ENCODE measurements around the gene RYR1.

Gene RYR1

DNA sequence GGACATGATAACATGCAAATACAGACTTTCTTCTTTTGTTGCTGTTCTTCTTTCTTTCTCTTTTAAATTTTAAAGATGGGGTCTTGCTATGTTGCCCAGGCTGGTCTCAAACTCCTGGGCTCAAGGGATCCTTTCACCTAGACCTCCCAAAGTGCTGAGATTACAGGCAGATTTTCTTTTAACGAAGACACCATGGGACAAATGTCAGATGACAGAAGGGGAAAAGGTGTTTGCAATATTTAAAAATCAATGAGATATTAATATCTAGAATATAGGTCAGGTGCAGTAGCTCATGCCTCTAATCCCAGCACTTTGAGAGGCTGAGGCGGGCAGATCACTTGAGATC is 3.7 kb upstream of the RYR1 start:
- WGBS, 2 experiments (ENCODE audit: insufficient coverage in 2 of 2), result 100% methylated on average over 1 of the region's 2 CpGs; no CpG with 5 or more reads in 1 of the 2 experiments
- H3K27ac ChIP-seq (ENCODE audit: low read depth, low read length, severe bottlenecking), result no peak overlapping the region
- H3K9me3 ChIP-seq (ENCODE audit: control insufficient read depth, low read length), result no peaks in the 10 kb centered on the region
- H3K4me3 ChIP-seq (ENCODE audit: extremely low read depth, insufficient read depth, low read length, poor library complexity, severe bottlenecking), result no peak overlapping the region
- H3K36me3 ChIP-seq (ENCODE audit: control insufficient read depth, insufficient read depth, low read length), result no peaks in the 10 kb centered on the region
- peaks cover 10% of the 10 kb centered on the region for H3K4me1 ChIP-seq (ENCODE audit: control insufficient read depth, insufficient read depth, low read length, poor library complexity, severe bottlenecking)

DNA sequence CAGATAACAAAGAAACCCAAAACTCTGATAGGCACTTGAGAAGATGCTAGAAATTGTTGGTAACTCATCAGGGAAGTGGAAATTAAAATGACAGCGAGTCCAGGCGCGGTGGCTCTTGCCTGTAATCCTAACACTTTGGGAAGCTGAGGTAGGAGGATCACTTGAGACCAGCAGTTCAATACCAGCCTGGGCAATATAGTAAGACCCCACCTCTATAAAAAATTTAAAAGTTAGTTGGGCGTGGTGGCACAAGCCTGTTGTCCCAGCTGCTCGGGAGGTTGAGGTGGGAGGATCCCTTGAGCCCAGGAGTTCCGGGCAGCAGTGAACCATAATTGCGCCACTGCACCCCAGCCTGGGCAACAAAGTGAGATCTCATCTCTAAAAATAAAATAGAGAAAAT is 2.6 kb upstream of the RYR1 start:
- H3K4me3 ChIP-seq (ENCODE audit: extremely low read depth, insufficient read depth, low read length, poor library complexity, severe bottlenecking), result no peak overlapping the region
- peaks cover 6% of the 10 kb centered on the region for H3K4me1 ChIP-seq (ENCODE audit: control insufficient read depth, insufficient read depth, low read length, poor library complexity, severe bottlenecking)
- no peaks in the 10 kb centered on the region for H3K36me3 ChIP-seq (ENCODE audit: control insufficient read depth, insufficient read depth, low read length)
- H3K27ac ChIP-seq (ENCODE audit: low read depth, low read length, severe bottlenecking), result no peak overlapping the region
- 83 to 96% methylated on average over 5 to 6 of the region's 7 CpGs for WGBS, 2 experiments (ENCODE audit: insufficient coverage in 2 of 2)
- no peaks in the 10 kb centered on the region for H3K9me3 ChIP-seq (ENCODE audit: control insufficient read depth, low read length)

DNA sequence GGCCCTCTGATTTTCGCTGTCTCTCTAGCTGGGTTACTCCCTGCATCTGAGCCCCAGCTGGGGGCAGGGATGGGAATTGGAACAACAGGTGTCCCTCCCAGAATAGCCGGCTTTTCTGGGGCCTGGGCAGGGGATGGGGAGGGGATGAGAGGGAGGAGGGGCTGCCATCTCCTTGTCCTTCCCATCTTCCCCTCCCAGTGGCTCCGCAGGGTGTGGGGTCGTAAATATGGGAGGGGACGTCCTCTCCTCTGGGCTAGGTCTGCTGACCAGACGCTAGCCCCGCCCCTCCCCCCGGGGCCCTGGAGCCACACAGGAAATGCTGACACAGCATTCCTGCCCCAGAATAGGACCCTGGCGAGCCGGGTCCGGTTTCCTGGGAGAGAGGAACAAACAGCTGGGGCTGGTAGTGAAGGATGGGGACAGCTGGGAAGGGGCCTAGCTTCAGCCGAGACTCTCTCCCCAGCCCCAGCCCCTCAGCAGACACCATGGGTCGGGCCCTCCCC is 1.1 kb downstream of the RYR1 start:
- H3K4me3 ChIP-seq (ENCODE audit: extremely low read depth, insufficient read depth, low read length, poor library complexity, severe bottlenecking), result no peak overlapping the region
- peaks cover 5% of the 10 kb centered on the region for H3K4me1 ChIP-seq (ENCODE audit: control insufficient read depth, insufficient read depth, low read length, poor library complexity, severe bottlenecking)
- no peaks in the 10 kb centered on the region for H3K36me3 ChIP-seq (ENCODE audit: control insufficient read depth, insufficient read depth, low read length)
- H3K9me3 ChIP-seq (ENCODE audit: control insufficient read depth, low read length), result no peaks in the 10 kb centered on the region
- H3K27ac ChIP-seq (ENCODE audit: low read depth, low read length, severe bottlenecking), result no peak overlapping the region
- 7 to 29% methylated on average over 3 to 6 of the region's 13 CpGs for WGBS, 2 experiments (ENCODE audit: insufficient coverage in 2 of 2)

DNA sequence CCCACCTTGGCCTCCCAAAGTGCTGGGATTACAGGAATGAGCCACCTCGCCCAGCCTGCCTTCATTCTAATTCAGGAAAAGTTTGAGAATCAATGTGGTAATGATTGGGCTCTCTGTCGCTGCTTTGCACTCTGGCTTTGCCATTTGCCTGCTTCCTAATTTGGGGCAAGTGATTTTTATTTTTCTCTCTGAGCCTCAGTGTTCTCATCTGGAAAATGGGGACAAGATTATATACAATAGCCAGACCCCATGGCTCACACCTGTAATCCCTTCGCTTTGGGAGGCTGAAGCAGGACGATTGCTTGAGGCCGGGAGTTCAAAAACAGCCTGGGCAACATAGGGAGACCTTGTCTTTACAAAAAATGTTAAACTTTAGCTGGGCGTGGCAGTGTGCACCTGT is 3.8 kb downstream of the RYR1 start:
- Histone ChIP-seq H3K4me1 (ENCODE audit: control insufficient read depth, insufficient read depth, low read length, poor library complexity, severe bottlenecking) (peaks cover 5% of the 10 kb centered on the region), H3K9me3 (ENCODE audit: control insufficient read depth, low read length) (no peaks in the 10 kb centered on the region), H3K4me3 (ENCODE audit: extremely low read depth, insufficient read depth, low read length, poor library complexity, severe bottlenecking) (no peak overlapping the region), H3K27ac (ENCODE audit: low read depth, low read length, severe bottlenecking) (no peak overlapping the region), H3K36me3 (ENCODE audit: control insufficient read depth, insufficient read depth, low read length) (no peaks in the 10 kb centered on the region)
- 90 to 95% methylated on average over 3 to 6 of the region's 6 CpGs for WGBS, 2 experiments (ENCODE audit: insufficient coverage in 2 of 2)

DNA sequence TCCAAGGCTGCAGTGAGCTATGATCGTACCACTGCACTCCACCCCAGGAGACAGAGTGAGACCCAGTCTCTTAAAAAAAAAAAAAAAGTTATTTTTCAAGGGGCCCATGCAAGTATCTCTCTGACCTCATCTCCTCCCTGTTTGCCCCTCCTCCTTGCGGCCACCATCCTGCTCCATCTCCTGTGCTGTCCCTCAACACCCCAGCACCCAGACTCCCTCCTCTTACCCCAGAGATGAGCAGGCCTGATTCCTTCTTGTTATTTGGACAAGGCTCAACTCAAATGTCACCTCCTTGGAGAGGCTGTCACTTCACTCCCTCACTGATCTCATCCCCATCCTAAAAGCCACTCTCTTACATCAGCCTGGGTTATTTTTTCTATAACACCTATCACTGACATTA is 4.4 kb downstream of the RYR1 start:
- Histone ChIP-seq H3K27ac (ENCODE audit: low read depth, low read length, severe bottlenecking) (no peak overlapping the region), H3K9me3 (ENCODE audit: control insufficient read depth, low read length) (no peaks in the 10 kb centered on the region), H3K36me3 (ENCODE audit: control insufficient read depth, insufficient read depth, low read length) (no peaks in the 10 kb centered on the region), H3K4me3 (ENCODE audit: extremely low read depth, insufficient read depth, low read length, poor library complexity, severe bottlenecking) (no peak overlapping the region), H3K4me1 (ENCODE audit: control insufficient read depth, insufficient read depth, low read length, poor library complexity, severe bottlenecking) (peaks cover 5% of the 10 kb centered on the region)
- WGBS, 2 experiments (ENCODE audit: insufficient coverage in 2 of 2), result 94 to 100% methylated on average over 1 to 2 of the region's 2 CpGs

DNA sequence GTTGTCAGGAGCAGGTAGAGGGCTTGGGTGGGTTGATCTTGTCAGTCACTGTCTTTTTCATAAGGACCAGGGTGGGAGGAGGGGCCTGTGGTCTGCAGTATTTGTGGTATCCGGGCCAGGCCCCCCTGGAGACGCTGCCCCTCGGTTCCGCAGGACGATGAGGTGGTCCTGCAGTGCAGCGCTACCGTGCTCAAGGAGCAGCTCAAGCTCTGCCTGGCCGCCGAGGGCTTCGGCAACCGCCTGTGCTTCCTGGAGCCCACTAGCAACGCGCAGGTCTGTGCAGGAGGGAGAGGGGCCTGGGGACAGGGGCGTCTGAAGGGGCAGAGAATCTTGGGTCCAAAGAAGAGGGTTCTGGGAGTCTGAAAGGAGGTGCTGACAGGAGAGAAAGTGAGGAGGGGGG is 7.1 kb downstream of the RYR1 start:
- Histone ChIP-seq H3K4me3 (ENCODE audit: extremely low read depth, insufficient read depth, low read length, poor library complexity, severe bottlenecking) (no peak overlapping the region), H3K36me3 (ENCODE audit: control insufficient read depth, insufficient read depth, low read length) (no peaks in the 10 kb centered on the region), H3K27ac (ENCODE audit: low read depth, low read length, severe bottlenecking) (no peak overlapping the region), H3K4me1 (ENCODE audit: control insufficient read depth, insufficient read depth, low read length, poor library complexity, severe bottlenecking) (no peaks in the 10 kb centered on the region), H3K9me3 (ENCODE audit: control insufficient read depth, low read length) (no peaks in the 10 kb centered on the region)
- WGBS, 2 experiments (ENCODE audit: insufficient coverage in 2 of 2), result 89 to 91% methylated on average over 12 to 14 of the region's 14 CpGs

DNA sequence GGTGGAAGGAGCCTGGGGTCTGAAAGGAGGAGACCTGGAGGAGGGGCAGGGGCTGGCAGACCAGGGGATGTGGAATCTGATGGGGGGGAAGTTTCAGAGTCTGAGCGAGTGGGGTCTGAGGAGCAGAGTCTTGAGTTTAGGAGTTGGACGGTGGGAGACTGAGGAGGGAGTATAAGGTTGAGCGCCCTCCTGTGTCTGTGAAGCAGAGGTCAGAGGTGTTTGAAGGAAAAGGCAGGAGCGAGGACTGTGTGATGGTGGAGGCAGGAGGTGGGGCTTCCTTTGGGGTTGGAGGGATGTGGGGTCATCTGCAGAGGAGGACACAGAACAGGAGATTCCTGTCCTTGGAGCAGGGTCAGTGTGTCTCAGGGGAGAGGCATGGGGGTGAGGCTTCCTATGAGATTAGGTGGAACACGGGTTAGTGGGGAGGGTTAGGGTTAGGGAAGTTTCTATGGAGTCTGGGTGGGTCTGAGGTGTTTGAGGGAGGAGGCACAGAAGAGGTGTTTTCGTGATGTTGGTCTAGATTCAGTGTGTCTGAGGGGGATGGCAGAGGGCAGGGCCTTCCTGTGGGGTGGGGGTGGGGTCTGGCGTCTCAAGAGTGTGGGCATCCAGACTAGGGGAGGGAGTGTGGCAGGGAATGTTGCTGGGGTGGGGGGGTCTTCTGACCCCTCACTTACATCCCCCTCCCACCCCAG is 8.3 kb downstream of the RYR1 start:
- Histone ChIP-seq H3K4me3 (ENCODE audit: extremely low read depth, insufficient read depth, low read length, poor library complexity, severe bottlenecking) (no peak overlapping the region), H3K27ac (ENCODE audit: low read depth, low read length, severe bottlenecking) (no peak overlapping the region), H3K4me1 (ENCODE audit: control insufficient read depth, insufficient read depth, low read length, poor library complexity, severe bottlenecking) (no peaks in the 10 kb centered on the region), H3K36me3 (ENCODE audit: control insufficient read depth, insufficient read depth, low read length) (no peaks in the 10 kb centered on the region), H3K9me3 (ENCODE audit: control insufficient read depth, low read length) (no peaks in the 10 kb centered on the region)
- WGBS, 2 experiments (ENCODE audit: insufficient coverage in 2 of 2), result 36 to 49% methylated on average over 4 to 6 of the region's 7 CpGs

DNA sequence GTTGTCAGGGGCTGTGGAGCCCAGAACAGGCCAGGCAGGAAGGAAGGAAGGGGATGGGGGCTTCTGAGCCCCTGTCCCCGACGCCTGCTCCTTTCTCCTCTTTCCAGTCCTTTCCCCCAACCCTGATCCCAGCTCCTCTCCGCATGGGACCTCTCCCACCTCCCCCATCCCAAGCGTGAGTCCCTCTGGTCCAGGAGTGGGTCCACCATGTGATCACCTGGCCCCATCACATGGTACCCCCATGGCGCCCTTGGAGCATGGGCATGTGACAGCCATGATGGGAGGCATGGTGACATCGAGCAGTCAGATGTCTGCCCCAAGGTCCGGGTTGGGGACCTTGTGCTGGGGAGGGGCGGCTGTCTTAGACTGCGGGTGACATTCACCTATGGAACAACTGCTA is 9.2 kb downstream of the RYR1 start:
- WGBS, 2 experiments (ENCODE audit: insufficient coverage in 2 of 2), result 93 to 100% methylated on average over 6 to 7 of the region's 9 CpGs
- no peaks in the 10 kb centered on the region for H3K36me3 ChIP-seq (ENCODE audit: control insufficient read depth, insufficient read depth, low read length)
- no peak overlapping the region for H3K27ac ChIP-seq (ENCODE audit: low read depth, low read length, severe bottlenecking)
- H3K9me3 ChIP-seq (ENCODE audit: control insufficient read depth, low read length), result no peaks in the 10 kb centered on the region
- H3K4me1 ChIP-seq (ENCODE audit: control insufficient read depth, insufficient read depth, low read length, poor library complexity, severe bottlenecking), result no peaks in the 10 kb centered on the region
- H3K4me3 ChIP-seq (ENCODE audit: extremely low read depth, insufficient read depth, low read length, poor library complexity, severe bottlenecking), result no peak overlapping the region

DNA sequence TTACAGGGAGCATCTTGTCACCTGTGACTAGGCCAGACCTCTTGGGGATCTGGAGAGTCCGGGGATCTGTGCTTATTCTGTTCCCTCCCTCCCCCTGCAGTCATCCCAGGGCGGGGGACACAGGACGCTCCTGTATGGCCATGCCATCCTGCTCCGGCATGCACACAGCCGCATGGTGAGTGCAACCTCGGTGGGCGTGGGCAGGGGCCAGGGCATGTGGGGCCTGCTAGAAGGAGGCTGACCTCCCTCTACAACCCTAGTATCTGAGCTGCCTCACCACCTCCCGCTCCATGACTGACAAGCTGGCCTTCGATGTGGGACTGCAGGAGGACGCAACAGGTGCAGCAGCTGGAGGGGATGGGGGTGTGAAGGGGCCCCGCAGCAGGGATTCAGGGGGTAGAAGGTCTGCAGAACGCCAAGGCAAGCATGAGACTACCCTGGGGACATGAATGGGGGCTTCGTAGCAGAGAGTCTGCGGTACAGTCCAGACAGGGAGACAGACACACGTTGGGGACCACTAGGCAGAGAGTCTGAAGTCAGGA is 10.0 kb downstream of the RYR1 start:
- no peaks in the 10 kb centered on the region for H3K36me3 ChIP-seq (ENCODE audit: control insufficient read depth, insufficient read depth, low read length)
- no peaks in the 10 kb centered on the region for H3K4me1 ChIP-seq (ENCODE audit: control insufficient read depth, insufficient read depth, low read length, poor library complexity, severe bottlenecking)
- H3K4me3 ChIP-seq (ENCODE audit: extremely low read depth, insufficient read depth, low read length, poor library complexity, severe bottlenecking), result no peak overlapping the region
- H3K27ac ChIP-seq (ENCODE audit: low read depth, low read length, severe bottlenecking), result no peak overlapping the region
- H3K9me3 ChIP-seq (ENCODE audit: control insufficient read depth, low read length), result no peaks in the 10 kb centered on the region
- WGBS, 2 experiments (ENCODE audit: insufficient coverage in 2 of 2), result 87 to 94% methylated on average over 7 to 13 of the region's 15 CpGs

DNA sequence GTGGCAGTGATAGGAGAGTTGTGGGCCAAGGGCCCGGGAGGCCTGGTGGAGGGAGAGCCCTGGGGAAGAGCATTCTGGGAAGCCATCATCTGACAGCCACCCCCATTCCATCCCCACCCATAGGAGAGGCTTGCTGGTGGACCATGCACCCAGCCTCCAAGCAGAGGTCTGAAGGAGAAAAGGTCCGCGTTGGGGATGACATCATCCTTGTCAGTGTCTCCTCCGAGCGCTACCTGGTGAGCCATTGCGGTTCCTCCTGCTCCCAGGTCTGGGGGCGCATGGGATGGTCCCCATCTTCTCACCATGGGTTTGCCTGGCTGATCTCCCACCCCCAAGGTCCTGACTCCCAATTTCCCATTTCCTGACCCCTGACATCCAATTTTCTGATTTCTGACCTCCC is 10.5 kb downstream of the RYR1 start:
- Histone ChIP-seq H3K4me3 (ENCODE audit: extremely low read depth, insufficient read depth, low read length, poor library complexity, severe bottlenecking) (no peak overlapping the region), H3K9me3 (ENCODE audit: control insufficient read depth, low read length) (no peaks in the 10 kb centered on the region), H3K36me3 (ENCODE audit: control insufficient read depth, insufficient read depth, low read length) (no peaks in the 10 kb centered on the region), H3K4me1 (ENCODE audit: control insufficient read depth, insufficient read depth, low read length, poor library complexity, severe bottlenecking) (no peaks in the 10 kb centered on the region), H3K27ac (ENCODE audit: low read depth, low read length, severe bottlenecking) (no peak overlapping the region)
- WGBS, 2 experiments (ENCODE audit: insufficient coverage in 2 of 2), result 93 to 94% methylated on average over 6 of the region's 7 CpGs

DNA sequence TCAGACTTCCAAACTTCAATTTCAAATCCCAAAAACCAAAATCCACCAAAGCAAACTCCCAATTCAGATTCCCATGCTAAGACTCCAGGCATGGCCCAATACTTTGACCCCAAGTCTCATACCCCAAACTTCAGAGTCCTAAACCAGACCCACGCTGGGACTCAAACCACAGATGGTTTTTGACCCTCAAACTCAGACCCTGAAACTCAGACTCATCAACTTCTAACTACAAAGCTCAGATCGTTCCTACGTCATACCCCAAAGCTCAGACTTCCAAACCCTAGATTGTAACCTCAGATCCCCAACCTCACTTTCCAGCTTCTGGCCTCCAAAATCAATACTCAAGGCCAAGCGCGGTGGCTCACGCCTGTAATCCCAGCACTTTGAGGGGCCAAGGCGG is 11.9 kb downstream of the RYR1 start:
- no peak overlapping the region for H3K27ac ChIP-seq (ENCODE audit: low read depth, low read length, severe bottlenecking)
- H3K4me1 ChIP-seq (ENCODE audit: control insufficient read depth, insufficient read depth, low read length, poor library complexity, severe bottlenecking), result no peaks in the 10 kb centered on the region
- H3K9me3 ChIP-seq (ENCODE audit: control insufficient read depth, low read length), result no peaks in the 10 kb centered on the region
- H3K36me3 ChIP-seq (ENCODE audit: control insufficient read depth, insufficient read depth, low read length), result no peaks in the 10 kb centered on the region
- no peak overlapping the region for H3K4me3 ChIP-seq (ENCODE audit: extremely low read depth, insufficient read depth, low read length, poor library complexity, severe bottlenecking)
- 93 to 95% methylated on average over 6 to 7 of the region's 7 CpGs for WGBS, 2 experiments (ENCODE audit: insufficient coverage in 2 of 2)

All from mesodermal cell (in vitro differentiated cells).